HUES64 (cell line): Measurements from ENCODE around the gene USB1.

Experiments
- H3K27ac ChIP-seq: 2 replicates; pipeline ENCODE4 v1.7.0; 2013; ENCODE audit warnings: low read depth, low read length, inconsistent platforms
- H3K27me3 ChIP-seq: 2 replicates; pipeline ENCODE4 v1.6.1; 2013; ENCODE audit warnings: mild to moderate bottlenecking, low read length; ENCODE audit not compliant: insufficient read depth
- H3K36me3 ChIP-seq: 2 replicates; pipeline ENCODE4 v1.6.1; 2013; ENCODE audit warnings: mild to moderate bottlenecking, low read length; ENCODE audit not compliant: insufficient read depth
- H3K4me1 ChIP-seq: 2 replicates; pipeline ENCODE4 v1.6.1; 2013; ENCODE audit warnings: mild to moderate bottlenecking, low read length, moderate library complexity; ENCODE audit not compliant: insufficient read depth
- H3K4me3 ChIP-seq: 2 replicates; pipeline ENCODE4 v1.5.1; 2013; ENCODE audit warnings: mild to moderate bottlenecking, low read length, moderate library complexity
- H3K9ac ChIP-seq: 2 replicates; pipeline ENCODE4 v1.6.1; 2013; ENCODE audit warnings: mild to moderate bottlenecking, low read depth, low read length
- H3K9me3 ChIP-seq: 2 replicates; pipeline ENCODE4 v1.6.1; 2013; ENCODE audit warnings: low read depth, low read length; ENCODE audit not compliant: insufficient read depth
- WGBS: fragments of 150-250, 120-280 bp; methylation state at CpG from one replicate; pipeline ENCODE4 v1.1.7; 2013; ENCODE audit warnings: missing lambda C conversion rate; 5-methylcytosine and 5-hydroxymethylcytosine counted together

USB1 gene

DNA sequence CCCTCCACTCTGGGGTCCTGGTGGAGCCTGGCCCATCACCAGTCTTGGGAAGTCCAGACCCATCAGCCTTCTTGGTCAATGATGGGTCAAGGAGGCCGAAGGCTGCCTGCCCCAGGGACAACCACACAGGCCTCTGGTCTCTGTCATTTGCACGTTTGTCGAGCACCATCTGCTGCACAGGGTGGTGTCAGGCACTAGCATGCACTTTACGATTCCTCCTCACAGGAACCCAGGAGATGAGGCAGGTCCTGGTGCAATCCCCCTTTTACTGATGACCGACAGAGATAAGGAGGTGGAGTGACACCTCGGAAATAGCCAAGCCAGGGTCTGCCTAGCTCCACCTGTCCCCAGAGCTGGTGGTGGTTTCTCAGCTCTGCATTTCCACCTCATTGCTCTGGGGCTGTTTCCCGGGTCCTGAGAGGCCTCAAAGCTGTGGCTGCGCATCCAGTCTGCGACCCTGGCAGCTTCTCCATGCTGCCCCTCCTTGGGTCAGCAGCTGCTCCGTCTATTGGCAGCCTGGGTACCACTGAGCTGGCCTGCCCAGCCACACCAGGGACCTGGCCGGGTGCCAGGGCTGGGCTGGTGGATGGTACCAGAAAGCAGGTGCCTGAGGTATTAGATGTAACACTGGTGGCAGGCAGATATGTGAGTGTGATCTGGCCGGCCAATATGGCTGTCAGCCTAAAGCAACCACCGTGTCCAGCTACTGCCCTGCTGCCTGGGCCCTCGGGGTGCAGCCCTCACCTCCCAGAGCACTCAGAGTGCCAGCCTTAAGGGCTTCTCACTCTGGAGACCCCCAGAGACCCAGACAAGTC is 34.4 kb downstream of the USB1 start:
- no peaks in the 10 kb centered on the region for H3K27me3 ChIP-seq

DNA sequence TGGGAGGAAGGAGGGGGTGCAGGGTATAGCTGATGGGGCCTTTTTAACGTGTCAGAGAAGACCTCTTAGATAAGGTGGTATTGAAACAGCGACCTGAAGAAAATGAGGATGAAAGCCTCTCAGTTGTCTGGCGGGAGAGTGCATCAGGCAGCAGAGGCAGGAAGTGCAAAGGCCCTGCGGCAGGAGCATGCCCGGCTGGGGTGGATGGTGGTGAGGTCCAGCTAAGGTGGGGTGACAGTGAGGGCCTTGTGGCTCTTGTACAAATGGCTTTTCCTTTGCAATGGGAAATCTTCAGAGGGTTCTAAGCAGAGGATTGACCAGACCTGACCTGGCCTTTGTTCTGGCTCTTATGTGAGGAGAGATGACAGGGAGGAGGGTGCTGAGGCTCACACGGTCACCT is 35.7 kb downstream of the USB1 start:
- Histone ChIP-seq H3K36me3 (peaks cover 48% of the 10 kb centered on the region), H3K27me3 (no peaks in the 10 kb centered on the region), H3K9ac (no peak overlapping the region), H3K4me3 (no peak overlapping the region), H3K4me1 (no peaks in the 10 kb centered on the region), H3K9me3 (no peaks in the 10 kb centered on the region), H3K27ac (no peak overlapping the region)
- WGBS = 94% methylated on average over 6 of the region's 6 CpGs

More for the DNA sequence above, 34.4 kb downstream of the USB1 start:
- H3K4me1 ChIP-seq = no peaks in the 10 kb centered on the region
- WGBS = 94% methylated on average over 14 of the region's 14 CpGs
- H3K27ac ChIP-seq = no peak overlapping the region
- H3K9ac ChIP-seq = no peak overlapping the region
- H3K9me3 ChIP-seq = no peaks in the 10 kb centered on the region
- H3K4me3 ChIP-seq = no peak overlapping the region
- H3K36me3 ChIP-seq = peaks cover 35% of the 10 kb centered on the region

DNA sequence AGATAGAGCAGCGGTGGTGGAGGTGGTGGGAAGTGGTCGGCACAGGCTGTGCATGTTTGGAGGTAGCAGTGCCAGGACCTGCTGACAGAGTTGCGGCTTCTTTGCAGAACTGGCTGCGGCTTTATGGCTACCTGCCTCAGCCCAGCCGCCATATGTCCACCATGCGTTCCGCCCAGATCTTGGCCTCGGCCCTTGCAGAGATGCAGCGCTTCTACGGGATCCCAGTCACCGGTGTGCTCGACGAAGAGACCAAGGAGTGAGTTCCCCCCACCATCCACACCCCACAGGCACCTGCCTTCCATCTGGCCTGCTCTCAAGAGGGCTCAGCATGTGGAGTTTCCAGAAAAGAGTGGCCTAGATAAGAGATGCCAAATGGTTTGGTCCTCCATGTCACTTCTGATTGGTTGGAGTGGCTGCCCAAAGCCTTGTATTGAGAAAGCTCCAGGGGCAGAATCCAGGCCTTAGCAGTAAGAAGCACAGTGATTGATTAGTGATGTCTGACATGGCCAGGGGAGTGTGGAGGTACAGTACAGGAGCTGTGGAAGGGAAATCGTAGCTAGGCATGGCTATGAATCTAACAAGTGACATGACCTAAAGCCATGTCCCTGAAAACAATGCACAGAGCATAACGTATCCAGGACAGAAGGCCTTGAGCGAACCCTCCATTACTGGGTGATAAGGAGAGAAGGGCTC is 36.3 kb downstream of the USB1 start:
- Histone ChIP-seq H3K27ac (no peak overlapping the region), H3K27me3 (no peaks in the 10 kb centered on the region), H3K36me3 (peaks cover 53% of the 10 kb centered on the region), H3K9me3 (no peaks in the 10 kb centered on the region), H3K9ac (no peak overlapping the region), H3K4me1 (no peaks in the 10 kb centered on the region), H3K4me3 (no peak overlapping the region)
- 96% methylated on average over 16 of the region's 16 CpGs for WGBS

DNA sequence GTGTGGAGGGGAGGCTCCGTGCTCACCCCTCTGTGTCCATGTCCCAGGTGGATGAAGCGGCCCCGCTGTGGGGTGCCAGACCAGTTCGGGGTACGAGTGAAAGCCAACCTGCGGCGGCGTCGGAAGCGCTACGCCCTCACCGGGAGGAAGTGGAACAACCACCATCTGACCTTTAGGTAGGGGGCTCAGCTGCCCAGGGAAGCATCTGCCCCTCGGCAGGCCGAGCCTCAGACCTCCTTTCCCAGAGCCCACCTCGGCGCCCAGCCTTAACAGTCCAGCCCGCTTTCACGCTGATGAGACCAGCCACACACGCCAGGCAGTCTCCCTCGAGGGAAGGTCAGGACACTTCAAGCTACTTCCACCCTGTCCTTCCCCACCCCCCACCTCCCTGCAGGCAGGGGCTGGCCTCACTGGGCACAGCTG is 37.0 kb downstream of the USB1 start:
- H3K4me1 ChIP-seq = no peaks in the 10 kb centered on the region
- H3K27ac ChIP-seq = no peak overlapping the region
- no peak overlapping the region for H3K9ac ChIP-seq
- no peak overlapping the region for H3K4me3 ChIP-seq
- H3K36me3 ChIP-seq = peaks cover 61% of the 10 kb centered on the region
- H3K27me3 ChIP-seq = no peaks in the 10 kb centered on the region
- no peaks in the 10 kb centered on the region for H3K9me3 ChIP-seq
- 93% methylated on average over 20 of the region's 20 CpGs for WGBS

DNA sequence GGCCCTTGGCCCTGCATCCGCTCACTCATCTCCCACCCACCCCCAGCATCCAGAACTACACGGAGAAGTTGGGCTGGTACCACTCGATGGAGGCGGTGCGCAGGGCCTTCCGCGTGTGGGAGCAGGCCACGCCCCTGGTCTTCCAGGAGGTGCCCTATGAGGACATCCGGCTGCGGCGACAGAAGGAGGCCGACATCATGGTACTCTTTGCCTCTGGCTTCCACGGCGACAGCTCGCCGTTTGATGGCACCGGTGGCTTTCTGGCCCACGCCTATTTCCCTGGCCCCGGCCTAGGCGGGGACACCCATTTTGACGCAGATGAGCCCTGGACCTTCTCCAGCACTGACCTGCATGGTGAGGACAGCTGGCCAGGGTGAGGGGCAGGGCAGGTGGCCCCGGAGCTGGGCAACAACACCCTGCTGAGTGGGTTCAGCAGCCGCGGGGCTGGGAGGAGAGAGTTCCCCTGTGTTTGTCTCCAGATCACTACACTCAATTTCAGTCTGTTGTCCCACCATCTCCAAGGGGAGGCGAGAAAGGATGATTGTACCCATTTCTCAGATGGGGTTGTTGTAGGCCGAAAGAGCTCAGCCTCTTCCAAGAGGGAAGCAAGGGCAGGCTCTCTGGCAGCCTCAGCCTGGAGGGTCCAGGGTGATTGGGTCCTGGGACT is 38.8 kb downstream of the USB1 start:
- Histone ChIP-seq H3K27ac (no peak overlapping the region), H3K27me3 (no peaks in the 10 kb centered on the region), H3K4me3 (no peak overlapping the region), H3K36me3 (peaks cover 76% of the 10 kb centered on the region), H3K4me1 (no peaks in the 10 kb centered on the region), H3K9me3 (no peaks in the 10 kb centered on the region), H3K9ac (no peak overlapping the region)
- WGBS = 95% methylated on average over 26 of the region's 26 CpGs

DNA sequence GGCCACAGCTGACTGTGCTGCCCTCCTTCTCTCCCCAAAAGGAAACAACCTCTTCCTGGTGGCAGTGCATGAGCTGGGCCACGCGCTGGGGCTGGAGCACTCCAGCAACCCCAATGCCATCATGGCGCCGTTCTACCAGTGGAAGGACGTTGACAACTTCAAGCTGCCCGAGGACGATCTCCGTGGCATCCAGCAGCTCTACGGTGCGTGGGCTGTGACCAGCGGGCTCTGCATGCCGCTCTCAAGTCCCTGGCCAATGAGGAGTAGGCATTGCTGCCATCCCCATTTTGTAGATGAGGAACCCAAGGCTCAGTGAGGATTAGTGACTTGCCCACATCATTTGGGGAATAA is 39.3 kb downstream of the USB1 start:
- H3K9ac ChIP-seq = no peak overlapping the region
- H3K4me3 ChIP-seq = no peak overlapping the region
- peaks cover 76% of the 10 kb centered on the region for H3K36me3 ChIP-seq
- H3K4me1 ChIP-seq = no peaks in the 10 kb centered on the region
- no peaks in the 10 kb centered on the region for H3K27me3 ChIP-seq
- WGBS = 96% methylated on average over 12 of the region's 12 CpGs
- no peaks in the 10 kb centered on the region for H3K9me3 ChIP-seq
- H3K27ac ChIP-seq = no peak overlapping the region

DNA sequence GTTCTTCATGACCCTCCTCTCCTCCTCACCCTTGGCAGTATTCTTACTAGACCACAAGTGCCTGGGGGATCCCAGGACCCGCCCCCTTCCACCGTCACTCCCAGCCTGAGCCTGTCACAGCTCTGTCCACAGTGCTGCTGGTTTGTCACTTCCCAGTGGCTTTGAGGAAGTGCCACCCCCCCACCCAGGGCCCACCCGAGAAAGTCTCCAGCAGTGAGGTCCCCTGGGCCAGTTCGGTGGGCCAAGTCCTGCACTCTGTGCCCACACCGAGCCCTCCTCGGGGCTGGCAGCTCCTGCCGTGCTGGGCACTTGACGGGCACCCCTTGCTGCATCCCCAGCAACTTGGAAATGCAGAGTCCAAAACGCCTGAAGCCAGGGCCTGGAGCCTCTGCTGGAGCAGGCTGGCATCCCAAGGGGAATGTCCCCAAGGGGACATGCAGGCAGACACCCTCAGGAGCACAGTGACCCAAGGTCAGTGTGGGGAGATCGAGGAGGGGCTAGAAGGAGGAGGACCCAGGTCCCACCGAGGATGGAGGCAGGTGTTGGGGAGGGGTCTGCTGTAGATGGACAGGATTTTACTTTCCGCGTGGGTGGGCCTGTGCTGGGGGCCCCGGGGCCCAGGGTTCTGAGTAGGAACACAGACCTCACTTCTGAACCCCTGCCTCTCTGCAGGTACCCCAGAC is 39.9 kb downstream of the USB1 start:
- Histone ChIP-seq H3K36me3 (peaks cover 76% of the 10 kb centered on the region), H3K27ac (no peak overlapping the region), H3K9me3 (no peaks in the 10 kb centered on the region), H3K4me3 (no peak overlapping the region), H3K4me1 (no peaks in the 10 kb centered on the region), H3K9ac (no peak overlapping the region), H3K27me3 (no peaks in the 10 kb centered on the region)
- WGBS = 91% methylated on average over 14 of the region's 14 CpGs

DNA sequence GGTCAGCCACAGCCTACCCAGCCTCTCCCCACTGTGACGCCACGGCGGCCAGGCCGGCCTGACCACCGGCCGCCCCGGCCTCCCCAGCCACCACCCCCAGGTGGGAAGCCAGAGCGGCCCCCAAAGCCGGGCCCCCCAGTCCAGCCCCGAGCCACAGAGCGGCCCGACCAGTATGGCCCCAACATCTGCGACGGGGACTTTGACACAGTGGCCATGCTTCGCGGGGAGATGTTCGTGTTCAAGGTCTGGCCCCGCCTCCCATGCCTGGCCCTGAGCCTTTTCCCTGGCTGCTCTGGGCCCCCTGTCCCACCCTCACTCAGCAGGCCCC is 40.4 kb downstream of the USB1 start:
- H3K36me3 ChIP-seq = peaks cover 76% of the 10 kb centered on the region
- H3K27ac ChIP-seq = no peak overlapping the region
- H3K9me3 ChIP-seq = no peaks in the 10 kb centered on the region
- no peaks in the 10 kb centered on the region for H3K27me3 ChIP-seq
- WGBS = 97% methylated on average over 18 of the region's 18 CpGs
- H3K9ac ChIP-seq = no peak overlapping the region
- no peaks in the 10 kb centered on the region for H3K4me1 ChIP-seq
- H3K4me3 ChIP-seq = no peak overlapping the region

DNA sequence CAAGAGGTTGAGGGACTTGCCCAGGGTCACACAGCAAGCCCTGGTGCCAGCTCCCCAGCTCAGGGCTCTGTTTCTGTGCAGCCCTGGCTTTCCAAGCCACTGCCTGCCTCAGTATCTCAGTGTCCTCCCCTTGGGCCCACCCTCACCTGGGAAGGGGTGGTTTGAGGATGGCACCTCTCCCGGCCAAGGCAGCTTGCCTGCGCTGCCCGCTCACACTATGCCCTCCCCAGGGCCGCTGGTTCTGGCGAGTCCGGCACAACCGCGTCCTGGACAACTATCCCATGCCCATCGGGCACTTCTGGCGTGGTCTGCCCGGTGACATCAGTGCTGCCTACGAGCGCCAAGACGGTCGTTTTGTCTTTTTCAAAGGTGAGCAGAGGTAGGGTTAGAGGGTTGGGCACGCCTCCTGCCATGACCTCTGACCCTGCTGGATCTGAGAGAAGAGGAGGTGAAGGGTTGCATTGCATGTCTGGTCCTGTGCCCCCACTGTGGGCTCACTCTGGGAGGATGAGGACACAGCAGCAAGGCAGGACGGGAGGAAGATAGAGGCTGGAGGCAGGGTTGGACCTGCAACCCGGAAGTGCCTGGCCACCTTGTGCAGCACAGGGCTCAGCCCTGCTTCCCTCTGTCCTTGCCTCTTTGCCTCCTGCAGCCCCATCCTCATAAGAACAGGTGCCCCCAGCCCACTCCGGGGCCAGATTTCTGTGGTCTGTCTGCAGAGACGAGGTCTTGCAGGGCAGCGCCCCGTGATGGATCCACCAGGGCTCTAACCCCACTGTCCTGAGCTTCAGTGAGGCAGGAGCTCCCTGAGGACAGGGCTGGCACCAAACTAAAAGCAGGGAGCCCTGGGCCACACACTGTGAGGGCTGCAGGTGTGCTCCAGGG is 41.0 kb downstream of the USB1 start:
- Histone ChIP-seq H3K4me1 (peaks cover 6% of the 10 kb centered on the region; the same call in 1 of the 2 replicates), H3K9me3 (no peaks in the 10 kb centered on the region), H3K9ac (no peak overlapping the region), H3K27ac (no peak overlapping the region), H3K36me3 (peaks cover 73% of the 10 kb centered on the region), H3K4me3 (no peak overlapping the region), H3K27me3 (no peaks in the 10 kb centered on the region)
- 95% methylated on average over 22 of the region's 22 CpGs for WGBS

DNA sequence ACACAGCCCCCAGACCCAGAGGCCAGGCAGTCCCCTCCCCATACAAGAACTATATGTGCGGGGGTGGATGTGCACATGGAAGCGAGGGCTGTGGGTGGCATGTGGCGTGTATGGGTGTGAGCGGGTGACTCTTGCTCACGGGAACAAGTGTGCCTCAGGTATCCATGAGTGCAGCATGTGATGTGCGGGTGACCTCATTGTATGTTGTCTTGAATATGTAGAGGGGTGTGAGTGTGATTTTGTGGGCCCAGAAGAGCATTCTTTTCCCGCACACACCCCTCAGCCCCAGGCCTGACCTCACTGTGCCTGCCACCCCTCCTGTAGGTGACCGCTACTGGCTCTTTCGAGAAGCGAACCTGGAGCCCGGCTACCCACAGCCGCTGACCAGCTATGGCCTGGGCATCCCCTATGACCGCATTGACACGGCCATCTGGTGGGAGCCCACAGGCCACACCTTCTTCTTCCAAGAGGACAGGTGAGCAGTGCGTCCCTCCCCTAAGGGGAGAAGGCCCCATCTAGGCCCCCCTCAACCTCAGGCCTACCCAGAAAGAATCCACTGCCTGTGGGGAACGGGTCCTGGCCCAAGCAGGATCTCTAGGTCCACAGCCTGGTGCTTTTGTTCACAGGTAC is 41.8 kb downstream of the USB1 start:
- Histone ChIP-seq H3K27me3 (no peaks in the 10 kb centered on the region), H3K4me1 (peaks cover 12% of the 10 kb centered on the region; the same call in 1 of the 2 replicates), H3K9ac (no peak overlapping the region), H3K36me3 (peaks cover 65% of the 10 kb centered on the region), H3K27ac (no peak overlapping the region), H3K9me3 (no peaks in the 10 kb centered on the region), H3K4me3 (no peak overlapping the region)
- 95% methylated on average over 16 of the region's 16 CpGs for WGBS
